K562 (cell line): Measurements from ENCODE around the gene SEC14L1. TPM values are rescaled to one million over a fixed set of nuclear protein-coding genes. Genes with fewer than 3 reads are reported as not detected.

ENCODE experiments used
- BRF2 ChIP-seq: IDR thresholded peaks from 3 replicates; pipeline ENCODE4 v1.6.1; 2011; ENCODE audit warnings: borderline replicate concordance, mild to moderate bottlenecking; ENCODE audit not compliant: insufficient read length, insufficient read depth
- CHD2 ChIP-seq: IDR thresholded peaks from 2 replicates; pipeline ENCODE4 v1.6.1; 2011; ENCODE audit warnings: low read depth, low read length
- EZH2 ChIP-seq: IDR thresholded peaks from 2 replicates; pipeline ENCODE4 v1.6.1; 2012; ENCODE audit warnings: low read depth, mild to moderate bottlenecking, inconsistent platforms, low read length, borderline replicate concordance
- GABPB2 ChIP-seq: fragments of 250-450 bp; sonication (Bioruptor Pico); conservative IDR thresholded peaks from 2 replicates; pipeline ENCODE4 v1.5.1; 2021; ENCODE audit warnings: mild to moderate bottlenecking
- HBP1 ChIP-seq: fragments of 450-650 bp; formaldehyde crosslinking; IDR thresholded peaks from 2 replicates; pipeline ENCODE4 v1.4.0; 2022; ENCODE audit warnings: missing genetic modification characterization
- HDGF ChIP-seq: fragments of 450-650 bp; IDR thresholded peaks from 2 replicates; pipeline ENCODE4 v1.6.1; 2016
- KLF6 ChIP-seq: fragments of 250-450 bp; sonication (Bioruptor Pico); IDR thresholded peaks from 2 replicates; pipeline ENCODE4 v1.4.0; 2020; ENCODE audit warnings: mild to moderate bottlenecking, moderate library complexity, borderline replicate concordance
- MBD2 ChIP-seq: sonication (generic); IDR thresholded peaks from 2 replicates; pipeline ENCODE4 v1.6.1; 2016; ENCODE audit warnings: low read depth, borderline replicate concordance
- MXI1 ChIP-seq: IDR thresholded peaks from 2 replicates; pipeline ENCODE4 v1.6.1; 2011; ENCODE audit warnings: low read depth, mild to moderate bottlenecking, improper control_type of control experiment, low read length
- MYBL2 ChIP-seq, 2 experiments: fragments of 450-650 bp in 1 of 2; sonication (generic) in 1 of 2; formaldehyde crosslinking in 1 of 2; IDR thresholded peaks; 2 replicates each; pipeline versions ENCODE4 v1.6.1 to v1.8.1; 2017 to 2022; ENCODE audit warnings: borderline replicate concordance in 1 of 2, inconsistent platforms in 1 of 2, low read depth in 1 of 2, mild to moderate bottlenecking in 1 of 2, missing genetic modification reagents in 1 of 2, moderate library complexity in 1 of 2
- NEUROD1 ChIP-seq: fragments of 150-350 bp; IDR thresholded peaks from 2 replicates; pipeline ENCODE4 v1.6.1; 2014; ENCODE audit warnings: borderline replicate concordance, low read length, low read depth; ENCODE audit not compliant: partially characterized antibody
- PHF8 ChIP-seq: fragments of 200-600 bp; sonication (generic); IDR thresholded peaks from 2 replicates; pipeline ENCODE4 v1.6.1; 2012; ENCODE audit warnings: mixed run types, mild to moderate bottlenecking, inconsistent platforms, low read length, moderate library complexity, borderline replicate concordance
- PPARD ChIP-seq: fragments of 250-450 bp; sonication (Bioruptor Pico); IDR thresholded peaks from 2 replicates; pipeline ENCODE4 v1.8.0; 2022; ENCODE audit warnings: inconsistent platforms, mild to moderate bottlenecking, moderate library complexity
- PRDM10 ChIP-seq: fragments of 450-650 bp; IDR thresholded peaks from 2 replicates; pipeline ENCODE4 v1.6.1; 2018; ENCODE audit not compliant: partially characterized antibody
- TARDBP ChIP-seq: fragments of 450-650 bp; IDR thresholded peaks from 2 replicates; pipeline ENCODE4 v1.6.1; 2016
- ZC3H11A ChIP-seq: IDR thresholded peaks from 2 replicates; pipeline ENCODE4 v1.6.1; 2012; ENCODE audit warnings: low read depth, low read length, improper control_type of control experiment
- ZEB2 ChIP-seq: fragments of 450-650 bp; IDR thresholded peaks from 2 replicates; pipeline ENCODE4 v1.6.1; 2016
- ZNF146 ChIP-seq: IDR thresholded peaks from one replicate; pipeline ENCODE4 v1.6.1; 2018; ENCODE audit warnings: missing compliant biosample characterization; ENCODE audit not compliant: unreplicated experiment
- ZNF184 ChIP-seq: sonication (generic); formaldehyde crosslinking; IDR thresholded peaks from 2 replicates; pipeline ENCODE4 v1.5.0; 2020; ENCODE audit warnings: missing genetic modification reagents
- ZNF212 ChIP-seq: fragments of 450-650 bp; formaldehyde crosslinking; IDR thresholded peaks from 2 replicates; pipeline ENCODE4 v1.4.0; 2020; ENCODE audit warnings: mild to moderate bottlenecking
- ZNF316 ChIP-seq: fragments of 450-650 bp; IDR thresholded peaks from 2 replicates; pipeline ENCODE4 v1.6.1; 2016
- ZNF347 ChIP-seq: fragments of 450-650 bp; formaldehyde crosslinking; IDR thresholded peaks from 2 replicates; pipeline ENCODE4 v1.4.0; 2020; ENCODE audit warnings: low read depth, mild to moderate bottlenecking, moderate library complexity
- polyA plus RNA-seq, 8 experiments: library from polyadenylated mRNA; depleted of rRNA in 4 of 8; stranded (reverse) in 5 of 8; unstranded in 3 of 8; fragments of >200 nt; fragmentation: Nextera tagmentation in 2 of 8; fragmentation: Illumina TruSeq in 1 of 8; extraction: Ambion mirVana in 2 of 8; extraction: Trizol in 1 of 8; gene quantifications; 2 replicates each; pipeline versions ENCODE4 v1.2.1 to v1.2.3, GENCODE V29; 2011 to 2014; ENCODE audit warnings: inconsistent platforms in 1 of 8, missing spikeins in 1 of 8
- total RNA-seq, 7 experiments: library from RNA; depleted of rRNA in 6 of 7; stranded (reverse); fragments of >200 nt in 6 of 7; fragmentation: Illumina TruSeq in 2 of 7; extraction: Trizol in 2 of 7; gene quantifications; 2 replicates each; pipeline versions ENCODE4 v1.2.1 to v1.2.3, GENCODE V29; 2011 to 2021; ENCODE audit warnings: low replicate concordance in 1 of 7
- TF ChIP-seq, protein P1 (sequence below): fragments of 250-450 bp; sonication (Bioruptor Pico); IDR thresholded peaks from 2 replicates; pipeline ENCODE4 v1.6.1; 2021; ENCODE audit warnings: mild to moderate bottlenecking

SEC14L1 gene
- total and polyA plus RNA-seq, 9 of the 15 experiments (the other 6 are each of a cell fraction or from before 2014, with no cell fraction given), result 3.1 to 39.7 (median 15.2) TPM

GRCh38 chr17:77233635-77234334, 93.0 kb downstream of the SEC14L1 start (continued):
- TF ChIP-seq HBP1 (CRISPR knock-in tag), result no peak
- TF ChIP-seq MYBL2 (IDR thresholded peaks at IDR 0.05; ENCODE audit: low read depth), result no peak
- no peak for TF ChIP-seq MYBL2 (CRISPR knock-in tag; IDR thresholded peaks at IDR 0.05; ENCODE audit: borderline replicate concordance)
- TF ChIP-seq PPARD (CRISPR knock-in tag), result no peak
- peak; percentile 55 for TF ChIP-seq NEUROD1
- TF ChIP-seq TARDBP, result peak; percentile 96
- no peak for TF ChIP-seq BRF2
- peak; percentile 100 for TF ChIP-seq ZNF316
- no peak for TF ChIP-seq CHD2
- TF ChIP-seq ZC3H11A, result peak; percentile 77; the same call in 1 of the 2 replicates
- no peak for TF ChIP-seq ZNF184 (CRISPR knock-in tag)
- no peak for TF ChIP-seq ZNF212 (CRISPR knock-in tag)
- no peak for TF ChIP-seq MBD2
- TF ChIP-seq EZH2, result no peak
- no peak for TF ChIP-seq MXI1
- no peak for TF ChIP-seq PHF8
- TF ChIP-seq, protein P1, sequence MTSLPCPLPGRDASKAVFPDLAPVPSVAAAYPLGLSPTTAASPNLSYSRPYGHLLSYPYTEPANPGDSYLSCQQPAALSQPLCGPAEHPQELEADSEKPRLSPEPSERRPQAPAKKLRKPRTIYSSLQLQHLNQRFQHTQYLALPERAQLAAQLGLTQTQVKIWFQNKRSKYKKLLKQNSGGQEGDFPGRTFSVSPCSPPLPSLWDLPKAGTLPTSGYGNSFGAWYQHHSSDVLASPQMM (CRISPR knock-in tag), result no peak
- no peak for TF ChIP-seq GABPB2 (CRISPR knock-in tag)
- no peak for TF ChIP-seq HDGF
- no peak for TF ChIP-seq ZNF146 (CRISPR knock-in tag)
- TF ChIP-seq ZNF347 (CRISPR knock-in tag), result no peak
- no peak for TF ChIP-seq KLF6 (CRISPR knock-in tag)
- no peak for TF ChIP-seq PRDM10
- TF ChIP-seq ZEB2, result peak; percentile 77; the same call in 1 of the 2 replicates
